Measurements from ENCODE around the gene SUN5.

Gene SUN5

DNA sequence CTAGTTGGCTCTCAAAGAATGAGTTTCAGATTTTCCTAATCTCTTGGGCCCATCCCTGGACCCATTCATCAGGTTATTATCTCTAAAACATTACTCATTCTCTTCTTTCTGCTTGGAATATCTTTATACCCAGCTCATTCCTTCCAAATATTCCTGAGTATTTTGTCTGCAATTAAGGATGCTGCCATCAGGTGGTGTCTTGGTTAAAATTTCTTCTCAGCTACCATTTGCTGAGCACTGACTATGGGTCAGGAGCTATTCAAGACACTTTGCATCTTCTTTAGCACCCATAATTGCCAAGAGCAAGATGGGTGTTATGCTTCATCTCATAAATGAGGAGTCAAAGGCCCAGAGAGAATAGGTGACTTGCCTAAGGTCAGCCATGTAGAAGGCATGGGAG, 8.4 kb downstream of the SUN5 start:
- DNase-seq (ENCODE audit: low spot score), result no peak

GRCh38 chr20:32993496-32994050, 10.7 kb downstream of the SUN5 start:
- DNase-seq (ENCODE audit: low spot score), result no peak

DNA sequence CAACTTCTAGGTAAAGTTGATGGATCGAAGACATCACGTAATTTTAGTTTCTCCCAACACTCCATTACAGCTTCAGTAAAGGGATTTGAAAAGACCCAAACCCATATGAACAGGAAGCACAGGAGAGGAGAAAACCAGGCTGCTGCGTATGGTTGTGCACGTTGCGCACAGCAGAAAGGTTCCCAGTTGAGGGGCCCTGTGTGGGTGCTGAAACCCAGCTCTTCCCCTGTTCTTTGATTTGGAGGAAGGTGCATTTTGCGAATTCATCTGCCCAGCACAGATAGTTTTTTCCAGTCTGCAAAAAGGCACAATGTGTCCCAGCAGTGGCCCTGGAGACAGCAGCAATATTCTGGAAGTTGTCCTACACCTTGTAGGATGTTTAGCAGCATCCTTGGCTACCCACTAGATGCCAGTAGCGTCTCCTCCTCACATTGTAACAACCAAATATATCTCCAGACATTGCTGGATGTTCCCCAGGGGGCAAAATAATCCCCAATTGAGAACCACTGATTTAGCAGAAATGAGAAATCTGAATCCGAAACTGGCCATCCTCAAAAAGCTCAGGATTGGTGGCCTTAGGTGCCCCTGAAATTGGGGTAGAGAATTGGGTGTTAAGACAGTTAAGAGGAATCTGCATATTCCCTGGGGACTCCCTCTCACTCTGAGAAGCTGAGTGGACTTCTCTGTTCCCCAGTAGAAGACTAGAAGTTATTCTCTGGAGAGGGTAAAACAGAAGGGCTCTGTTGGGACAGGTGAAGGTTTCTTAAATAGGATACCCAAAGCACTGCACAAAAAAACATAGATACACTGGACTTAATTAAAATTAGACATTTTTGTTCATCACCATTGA, 12.2 kb downstream of the SUN5 start:
- no peak for DNase-seq (ENCODE audit: low spot score)

GRCh38 chr20:32991383-32991782, 12.8 kb downstream of the SUN5 start:
- no peak for DNase-seq (ENCODE audit: low spot score)

GRCh38 chr20:32990426-32990825, 13.8 kb downstream of the SUN5 start:
- DNase-seq (ENCODE audit: low spot score), result no peak

GRCh38 chr20:32989507-32990283, 14.5 kb downstream of the SUN5 start:
- DNase-seq (ENCODE audit: low spot score), result no peak

DNA sequence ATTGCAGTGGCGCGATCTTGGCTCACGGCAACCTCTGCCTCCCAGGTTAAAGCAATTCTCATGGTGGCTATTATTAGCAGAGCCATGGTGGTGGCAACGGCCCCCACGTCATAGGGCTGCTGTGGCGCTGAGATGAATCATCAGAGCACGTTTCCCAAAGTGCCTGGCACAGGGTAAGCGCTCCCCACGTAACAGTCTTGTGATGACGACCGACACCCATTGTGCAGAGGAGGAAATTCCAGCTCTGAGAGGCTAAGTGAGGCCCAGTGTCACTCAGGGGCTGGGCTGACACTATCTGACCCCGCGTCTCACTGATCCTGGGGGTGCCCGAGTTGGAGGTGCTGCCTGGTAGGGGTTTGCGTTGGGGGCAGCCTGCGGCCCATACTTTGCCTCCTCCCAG, 16.2 kb downstream of the SUN5 start:
- no peak for DNase-seq (ENCODE audit: low spot score)

GRCh38 chr20:32987044-32987825, 17.0 kb downstream of the SUN5 start:
- no peak for DNase-seq (ENCODE audit: low spot score)

- DNase-seq (ENCODE audit: low spot score), result no peak
Observed at GRCh38 chr20:32986331-32986966, 17.8 kb downstream of the SUN5 start.

- DNase-seq (ENCODE audit: low spot score), result no peak
Observed at GRCh38 chr20:32985596-32985995, 18.6 kb downstream of the SUN5 start.

GRCh38 chr20:32984631-32985354, 19.4 kb downstream of the SUN5 start:
- no peak for DNase-seq (ENCODE audit: low spot score)

- DNase-seq (ENCODE audit: low spot score), result no peak
Observed at GRCh38 chr20:32984196-32984595, 20.0 kb downstream of the SUN5 start.

DNA sequence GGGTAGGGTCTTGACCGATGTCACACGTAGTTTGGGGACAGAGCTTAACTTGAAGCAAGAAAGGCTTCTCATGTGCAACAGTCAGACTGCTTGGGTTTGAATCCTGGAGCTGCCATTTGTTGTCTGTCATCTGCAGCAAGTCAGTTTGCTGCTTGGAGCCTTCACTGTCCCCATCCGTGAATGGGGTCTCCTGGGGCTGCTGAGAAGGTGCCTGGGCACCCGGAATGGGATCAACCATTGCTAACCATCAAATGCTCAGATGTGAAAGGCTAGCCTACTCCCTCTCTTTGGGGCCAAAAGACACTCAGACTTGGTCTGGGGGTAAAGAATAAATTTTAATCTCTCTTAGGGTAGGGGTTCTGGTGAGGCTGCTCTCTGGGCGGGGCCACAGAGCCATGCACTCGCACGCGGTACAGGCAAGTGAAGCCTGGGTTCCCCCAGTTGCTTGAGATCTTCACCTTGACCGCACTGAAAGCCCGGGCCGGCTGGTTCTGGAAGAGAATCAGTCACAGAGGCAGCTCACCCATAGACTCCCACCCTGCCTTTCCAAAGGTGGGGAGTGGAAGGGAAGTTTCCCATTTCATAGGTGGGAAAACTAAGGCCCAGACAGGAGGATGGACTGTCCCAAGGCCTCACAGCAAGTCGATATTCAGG, 20.6 kb downstream of the SUN5 start:
- DNase-seq (ENCODE audit: low spot score), result no peak

GRCh38 chr20:32982617-32983458, 21.4 kb downstream of the SUN5 start:
- no peak for DNase-seq (ENCODE audit: low spot score)

DNA sequence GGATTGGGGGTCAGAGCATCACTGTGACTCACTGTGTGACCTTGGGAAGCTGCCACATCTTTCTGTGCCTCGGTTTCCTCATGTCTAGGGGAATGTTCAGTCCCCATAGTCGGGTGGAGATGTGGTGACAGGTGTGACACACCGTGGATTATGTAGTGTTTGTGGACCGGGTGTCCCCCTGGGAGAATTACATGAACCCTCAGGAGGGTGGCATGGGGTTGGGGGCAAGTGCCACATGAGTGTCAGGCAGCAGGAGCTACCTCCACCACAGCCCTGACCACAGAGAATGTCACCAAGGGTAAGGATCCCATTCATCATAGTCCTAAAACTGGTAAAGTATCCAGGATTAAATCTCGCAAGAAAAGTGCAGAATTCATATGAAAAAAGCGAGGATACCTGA, 23.2 kb downstream of the SUN5 start:
- DNase-seq (ENCODE audit: low spot score), result no peak

DNA sequence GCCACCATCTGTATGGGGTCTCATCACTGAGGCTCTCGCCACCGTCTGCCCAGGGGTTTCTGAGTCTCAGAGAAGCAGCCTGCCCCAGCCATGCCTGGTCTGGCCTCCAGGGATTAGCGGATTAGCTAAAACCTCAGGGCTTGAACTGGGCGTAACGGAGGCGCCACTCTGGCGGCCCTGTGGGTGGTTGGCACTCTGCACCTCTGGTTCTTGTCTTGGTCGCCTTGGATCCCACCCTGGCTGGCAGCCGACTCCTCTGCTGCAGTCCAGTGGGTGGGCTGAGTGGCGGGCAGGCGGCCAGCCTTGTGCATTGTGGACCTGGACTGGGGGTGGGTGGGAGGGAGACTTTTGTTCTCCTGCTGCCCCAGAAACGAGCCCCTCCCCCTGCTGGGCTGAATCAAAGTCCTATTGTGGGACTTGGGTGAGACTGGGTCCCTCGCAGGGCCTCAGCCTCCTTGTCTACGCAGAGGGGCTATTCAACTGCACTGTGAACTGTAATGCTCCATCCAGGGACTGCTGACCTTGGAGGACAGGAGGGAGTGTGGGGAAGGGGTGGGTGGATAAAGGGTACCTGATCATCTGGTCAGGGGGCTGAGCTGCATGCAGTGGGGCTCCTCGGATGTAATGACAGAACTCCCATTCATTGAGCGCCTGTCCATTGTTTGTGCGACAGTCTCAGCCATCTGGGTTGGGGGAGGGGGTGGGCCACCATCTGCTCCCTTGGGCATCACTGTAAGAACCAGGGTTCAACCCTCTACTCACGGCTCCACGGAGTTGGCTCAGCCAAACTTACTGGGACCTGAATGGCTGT, 23.9 kb downstream of the SUN5 start:
- no peak for DNase-seq (ENCODE audit: low spot score)

DNA sequence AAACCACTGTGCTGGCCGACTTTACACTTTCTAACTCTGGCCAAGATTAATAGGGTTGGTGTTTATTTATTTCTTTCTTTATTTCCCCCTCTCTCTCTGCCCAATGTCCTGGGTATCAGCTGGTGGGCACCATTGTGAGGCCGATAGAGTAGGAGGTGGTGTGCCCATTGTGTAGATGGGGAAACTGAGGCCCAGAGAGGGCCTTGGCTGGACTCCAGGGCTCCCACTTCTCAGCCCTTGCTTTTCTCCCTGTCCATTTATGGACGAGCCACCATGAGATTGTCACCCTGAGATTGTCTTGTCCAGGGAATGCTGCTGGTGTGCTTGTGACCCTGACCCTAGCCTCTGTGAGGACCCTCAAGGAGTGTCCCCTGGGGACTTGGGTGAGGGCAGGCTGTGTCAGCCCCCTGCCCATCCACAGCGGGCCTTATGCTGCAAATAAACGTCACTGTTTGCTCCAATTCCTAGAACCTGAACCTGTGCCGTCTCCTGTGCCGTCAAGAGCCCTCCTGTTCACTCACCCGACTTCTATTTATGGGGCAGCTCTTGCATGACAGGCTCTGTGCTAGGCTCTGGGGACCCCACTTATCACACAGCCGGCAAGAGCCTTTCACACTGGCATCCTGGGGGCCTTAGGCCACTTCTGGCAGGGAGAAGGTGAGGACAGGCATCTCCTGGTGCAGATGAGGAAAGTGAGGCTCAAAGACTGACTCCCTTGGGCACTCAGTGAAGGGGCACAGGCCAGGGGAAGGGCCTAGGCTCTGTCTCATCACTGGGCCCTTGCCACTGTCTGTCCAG, 24.8 kb downstream of the SUN5 start:
- no peak for DNase-seq (ENCODE audit: low spot score)

GRCh38 chr20:32978009-32978335, 26.3 kb downstream of the SUN5 start:
- DNase-seq (ENCODE audit: low spot score), result no peak
